ENCODE data around the gene SUSD3.
"Not testable (repeated sequence)": the region's sequence is repeated elsewhere in the genome, so short reads cannot be mapped to it uniquely, and the experiment has no call there.

Gene SUSD3

DNA sequence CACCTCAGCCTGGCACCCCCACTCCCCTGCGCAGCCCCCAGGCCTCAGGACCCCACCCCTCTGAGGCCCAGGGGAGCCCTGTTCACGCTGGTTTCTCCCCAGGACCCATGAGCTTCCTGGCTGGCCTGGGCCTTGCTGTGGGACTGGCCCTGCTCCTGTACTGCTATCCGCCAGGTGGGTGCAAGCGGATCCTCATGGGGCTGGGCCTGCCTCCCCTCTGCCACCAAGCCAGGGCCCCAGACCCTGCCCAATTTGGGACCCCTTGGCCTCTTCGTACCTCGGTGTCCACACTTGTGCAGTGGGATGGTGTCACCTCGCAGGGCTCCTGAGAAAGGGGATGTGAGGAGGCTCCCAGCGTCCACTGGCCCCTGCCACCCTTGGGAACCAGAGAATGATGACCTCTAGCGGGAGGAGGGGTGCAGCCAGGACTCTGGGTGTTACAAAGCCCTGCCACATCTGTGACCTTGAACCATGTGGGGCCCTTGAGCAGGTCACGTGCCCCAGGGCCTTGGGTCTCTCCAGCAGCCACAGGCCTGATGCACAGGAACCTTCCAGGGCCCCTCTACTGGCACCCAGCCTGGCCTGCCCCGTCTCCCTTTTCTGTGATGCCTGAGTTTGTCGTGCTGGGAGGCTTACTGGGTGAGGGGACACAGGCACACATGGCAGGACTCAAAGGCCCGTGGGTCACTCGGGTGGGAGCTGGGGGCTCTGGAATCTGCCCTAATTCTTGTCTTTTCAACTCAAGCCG is 53.8 kb downstream of the SUSD3 start:
- no peak for DNase-seq (ENCODE audit: low spot score)

DNA sequence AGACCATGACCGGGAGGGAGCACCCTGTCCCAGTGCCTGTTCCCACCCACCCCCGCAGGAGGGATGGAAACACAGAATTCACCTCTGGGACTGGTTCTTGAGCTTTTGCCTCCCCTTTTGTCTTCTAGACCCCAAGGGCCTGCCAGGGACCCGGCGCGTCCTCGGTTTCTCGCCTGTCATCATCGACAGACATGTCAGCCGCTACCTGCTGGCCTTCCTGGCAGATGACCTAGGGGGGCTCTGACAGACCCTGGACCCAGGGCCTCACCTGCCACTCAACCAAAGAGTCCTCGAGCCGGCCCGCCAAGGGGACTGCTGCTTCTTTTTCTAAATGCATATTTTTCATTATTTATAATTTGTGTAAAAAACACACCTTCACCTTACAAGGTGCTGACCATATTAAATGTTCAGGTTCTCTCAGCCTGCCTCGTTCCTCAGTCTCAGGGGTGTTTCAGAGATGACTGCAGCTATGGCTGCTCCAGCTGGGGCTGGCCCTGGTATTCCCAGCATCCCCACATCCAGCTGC is 54.4 kb downstream of the SUSD3 start:
- no peak for DNase-seq (ENCODE audit: low spot score)

DNA sequence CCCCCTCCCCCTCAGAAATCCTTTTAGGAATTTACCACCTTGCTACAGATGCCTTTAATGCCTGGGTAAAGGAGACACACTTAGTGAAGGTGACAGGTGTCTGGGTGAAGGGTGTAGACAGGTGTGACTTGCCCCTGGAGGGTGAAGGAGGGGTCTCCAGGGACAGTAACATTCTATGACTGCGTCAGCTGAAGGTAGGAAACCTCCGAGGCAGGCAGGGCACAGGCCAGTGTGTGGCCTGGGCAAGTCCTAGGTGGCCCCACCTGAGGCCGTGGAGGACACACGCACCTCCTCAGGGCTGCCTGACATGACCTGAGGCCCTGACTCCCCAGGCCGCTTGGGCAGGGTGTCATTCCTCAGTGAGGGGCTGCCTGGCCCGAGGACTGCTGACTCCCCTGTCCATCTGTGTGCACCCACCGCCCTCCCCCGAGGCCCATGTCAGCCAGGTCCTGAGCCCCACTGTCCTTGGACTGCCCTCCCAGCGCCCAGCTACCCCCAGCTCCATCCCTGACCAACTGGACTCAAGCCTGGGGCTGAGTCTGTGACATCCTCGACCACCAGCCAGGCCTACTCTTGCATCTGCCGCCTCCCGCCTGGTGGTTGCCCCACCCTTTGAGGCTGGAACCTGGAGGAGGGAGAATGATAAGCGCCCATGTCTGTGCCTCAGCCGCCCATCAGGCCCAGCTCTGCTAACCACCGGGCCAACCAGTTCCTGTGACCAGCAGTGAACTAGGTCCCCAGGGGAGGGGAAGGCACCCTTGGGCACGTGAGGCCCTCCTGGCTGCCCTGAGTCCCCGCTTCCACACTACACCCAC is 55.9 kb downstream of the SUSD3 start:
- no peak for DNase-seq (ENCODE audit: low spot score)

DNA sequence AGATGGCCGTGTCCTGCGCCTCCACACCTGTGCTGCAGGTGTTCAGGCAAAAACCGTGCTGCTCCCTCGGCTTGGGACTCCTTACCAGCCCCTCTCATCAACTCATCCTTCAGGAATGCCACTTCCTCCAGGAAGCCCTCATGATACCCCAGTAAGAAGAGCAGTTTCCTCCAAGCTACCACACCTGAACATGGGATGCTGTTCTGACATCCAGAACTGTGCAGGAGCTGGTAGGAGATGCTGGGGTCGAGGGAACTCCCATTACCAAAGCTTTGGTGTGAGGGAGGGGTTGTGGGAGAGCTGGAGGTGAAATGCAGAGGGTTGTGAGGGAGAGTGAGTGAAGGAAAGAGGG is 56.5 kb downstream of the SUSD3 start:
- no peak for DNase-seq (ENCODE audit: low spot score)

DNA sequence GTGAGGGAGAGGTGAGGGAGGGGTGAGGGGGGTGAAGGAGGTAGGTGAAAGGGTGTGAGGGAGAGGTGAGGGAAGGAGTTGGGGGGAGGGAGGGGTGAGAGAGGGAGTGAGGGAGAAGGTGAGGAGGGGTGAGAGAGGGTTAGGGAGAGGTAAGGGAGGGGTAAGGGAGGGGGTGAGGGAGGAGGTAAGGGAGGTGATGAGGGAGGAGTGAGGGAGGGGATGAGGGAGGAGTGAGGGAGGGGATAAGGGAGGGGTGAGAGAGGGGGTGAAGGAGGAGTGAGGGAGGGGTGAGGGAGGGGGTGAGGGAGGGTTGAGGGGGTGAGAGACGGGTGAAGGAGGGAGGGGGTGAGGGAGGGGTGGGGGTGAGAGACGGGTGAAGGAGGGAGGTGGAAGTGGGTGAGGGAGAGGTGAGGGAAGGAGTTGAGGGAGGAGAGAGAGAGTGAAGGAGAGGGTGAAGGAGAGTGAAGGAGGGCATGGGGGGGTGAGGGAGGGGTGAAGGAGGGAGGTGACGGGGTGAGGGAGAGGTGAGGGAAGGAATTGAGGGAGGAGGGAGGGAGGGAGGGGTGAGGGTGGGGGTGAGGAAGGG is 57.1 kb downstream of the SUSD3 start:
- DNase-seq (ENCODE audit: low spot score), result no peak

DNA sequence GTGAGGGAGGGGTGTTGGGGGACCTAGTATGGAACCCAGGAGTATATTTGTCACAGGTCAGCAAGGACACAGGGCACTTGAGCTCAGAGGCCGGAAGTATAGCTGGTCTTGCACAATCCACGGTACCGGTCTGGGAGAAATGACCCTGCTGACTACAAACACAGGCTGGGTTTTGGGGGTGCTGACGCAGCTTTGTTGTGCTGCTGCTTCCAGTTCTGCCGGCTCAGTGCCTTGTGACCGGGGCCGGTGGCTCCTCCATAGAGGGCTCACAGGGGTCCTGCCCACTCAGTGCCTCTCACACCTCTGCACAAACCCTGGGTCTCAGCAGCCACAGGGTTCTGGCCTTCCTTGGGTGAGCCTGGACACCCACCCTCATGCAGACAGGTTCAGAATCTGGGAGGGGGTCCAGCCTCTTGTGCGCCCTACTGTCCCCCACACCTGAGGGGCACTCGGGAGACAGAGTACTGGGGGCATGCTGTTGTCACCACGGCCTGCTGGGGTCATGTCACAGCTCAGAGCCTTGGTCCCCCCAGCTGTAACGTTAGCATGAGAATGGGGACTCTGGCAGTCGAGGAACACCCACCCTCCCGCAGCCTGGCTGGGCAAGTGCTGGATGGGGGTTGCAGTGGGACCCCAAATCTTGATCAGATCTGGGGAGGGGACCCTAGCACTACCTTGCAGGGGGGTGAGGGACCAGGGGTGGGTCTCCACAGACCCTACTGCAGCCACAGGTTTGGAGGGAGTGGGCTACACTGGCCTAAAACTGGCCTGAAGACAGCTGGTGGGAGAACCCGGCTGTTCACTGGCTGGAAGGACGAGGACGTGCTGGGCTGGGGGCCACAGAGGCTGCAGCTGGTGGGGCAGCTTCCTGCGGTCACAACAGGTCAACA is 57.8 kb downstream of the SUSD3 start:
- DNase-seq (ENCODE audit: low spot score), result no peak

DNA sequence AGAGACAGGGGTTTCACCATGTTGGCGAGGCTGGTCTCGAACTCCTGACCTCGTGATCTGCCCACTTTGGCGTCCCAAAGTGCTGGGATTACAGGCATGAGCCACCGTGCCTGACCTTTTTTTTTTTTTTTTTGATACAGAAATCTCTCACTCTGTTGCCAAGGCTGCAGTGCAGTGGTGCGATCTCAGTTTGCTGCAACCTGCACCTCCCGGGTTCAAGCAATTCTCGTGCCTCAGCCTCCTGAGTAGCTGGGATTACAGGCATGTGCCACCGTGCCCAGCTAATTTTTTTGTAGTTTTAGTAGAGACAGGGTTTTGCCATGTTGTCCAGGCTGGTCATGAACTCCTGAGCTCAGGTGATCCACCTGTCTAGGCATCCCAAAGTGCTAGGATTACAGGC is 59.0 kb downstream of the SUSD3 start:
- not testable (repeated sequence) for DNase-seq (ENCODE audit: low spot score)

DNA sequence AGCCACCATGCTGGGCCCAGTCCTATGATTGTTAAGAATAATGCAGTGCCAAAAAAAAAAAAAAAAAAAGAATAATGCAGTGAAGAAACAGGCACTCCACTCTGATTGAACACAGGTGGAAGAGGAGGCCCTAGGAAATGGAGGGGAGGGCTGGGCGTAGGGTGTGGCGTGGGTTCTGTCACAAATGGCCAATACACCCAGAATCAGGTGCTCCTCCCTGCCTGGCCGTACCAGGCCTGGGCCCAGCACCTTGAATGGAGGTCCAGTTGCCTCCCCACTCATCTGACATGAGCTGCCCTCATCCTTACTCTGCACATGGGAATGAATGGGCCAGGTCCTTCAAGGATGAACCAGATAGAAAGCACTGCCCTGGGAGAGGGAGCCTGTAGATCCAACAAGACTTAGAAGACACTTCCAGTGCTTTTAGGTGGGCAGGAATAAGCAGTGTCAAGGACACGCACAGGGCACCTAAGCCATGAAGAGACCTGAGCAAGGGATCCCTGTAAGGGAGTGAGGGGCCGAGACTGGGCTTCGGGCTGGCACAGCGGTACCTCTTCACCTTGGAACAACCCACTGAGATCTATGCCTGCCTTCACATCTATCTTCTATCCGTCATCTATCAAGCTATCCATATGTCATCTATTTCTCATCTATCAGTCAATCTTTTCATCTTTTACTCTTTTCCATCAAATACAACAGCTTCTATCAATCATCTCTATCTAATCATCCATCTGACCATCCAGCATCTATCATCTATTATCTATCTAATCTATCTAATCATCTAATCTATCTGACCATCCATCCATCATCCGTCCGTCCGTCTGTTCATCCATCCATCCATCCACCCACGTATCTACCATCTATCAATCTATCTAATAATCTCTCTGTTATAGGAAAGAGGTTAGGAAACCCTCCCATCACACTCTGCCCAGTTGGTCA is 59.7 kb downstream of the SUSD3 start:
- no peak for DNase-seq (ENCODE audit: low spot score)

DNA sequence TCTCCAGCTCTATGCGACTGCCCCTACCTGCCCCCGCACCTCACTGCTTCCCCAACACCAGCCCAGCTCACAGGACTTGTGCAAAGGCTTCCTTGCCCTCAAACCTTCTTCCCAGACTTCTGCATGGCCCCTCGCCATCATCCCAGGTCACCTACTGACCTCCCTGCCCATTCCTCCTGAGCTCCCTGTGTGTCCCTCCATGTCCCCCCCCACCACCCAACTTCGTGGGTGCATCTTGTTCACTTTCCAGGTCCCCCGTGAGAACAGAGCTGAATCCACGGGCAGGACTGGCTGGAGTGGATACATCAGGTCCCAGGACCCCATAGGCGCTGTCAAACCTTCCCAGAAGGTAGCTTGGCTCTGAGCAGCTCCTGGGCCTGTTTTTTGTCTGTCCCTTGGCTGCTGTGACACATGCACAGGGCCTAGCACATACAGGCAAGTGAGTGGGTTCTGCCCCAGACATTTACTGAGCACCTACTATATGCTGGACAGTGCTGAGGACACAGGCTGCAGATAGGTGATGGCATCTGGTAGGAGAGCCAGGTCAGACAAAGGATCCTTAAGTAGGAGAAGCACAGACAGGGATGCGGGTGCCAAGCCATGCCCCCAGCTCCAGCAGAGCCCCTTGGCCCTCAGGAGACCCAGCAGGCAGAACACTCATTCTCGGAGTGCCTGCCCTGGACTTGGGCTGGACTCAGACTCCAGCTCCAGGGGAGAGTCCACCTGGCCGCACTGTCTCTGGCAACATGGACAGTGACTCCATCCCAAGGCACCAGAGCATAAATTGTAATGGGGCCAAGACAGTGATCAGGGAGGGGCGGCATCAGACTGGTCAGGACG is 60.6 kb downstream of the SUSD3 start:
- no peak for DNase-seq (ENCODE audit: low spot score)

DNA sequence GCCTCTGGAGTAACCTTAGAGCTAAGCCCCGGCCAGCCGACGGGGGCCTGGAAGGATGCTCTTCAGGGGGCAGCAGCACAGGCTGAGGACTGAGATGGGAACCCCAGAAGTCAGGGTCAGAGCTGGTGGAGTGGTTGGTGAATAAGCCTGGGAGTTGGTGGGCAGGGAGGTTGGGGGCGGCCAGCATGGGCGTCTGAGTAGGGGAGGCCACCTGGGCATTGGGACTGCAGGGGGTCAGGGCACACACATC is 61.1 kb downstream of the SUSD3 start:
- DNase-seq (ENCODE audit: low spot score), result no peak

DNA sequence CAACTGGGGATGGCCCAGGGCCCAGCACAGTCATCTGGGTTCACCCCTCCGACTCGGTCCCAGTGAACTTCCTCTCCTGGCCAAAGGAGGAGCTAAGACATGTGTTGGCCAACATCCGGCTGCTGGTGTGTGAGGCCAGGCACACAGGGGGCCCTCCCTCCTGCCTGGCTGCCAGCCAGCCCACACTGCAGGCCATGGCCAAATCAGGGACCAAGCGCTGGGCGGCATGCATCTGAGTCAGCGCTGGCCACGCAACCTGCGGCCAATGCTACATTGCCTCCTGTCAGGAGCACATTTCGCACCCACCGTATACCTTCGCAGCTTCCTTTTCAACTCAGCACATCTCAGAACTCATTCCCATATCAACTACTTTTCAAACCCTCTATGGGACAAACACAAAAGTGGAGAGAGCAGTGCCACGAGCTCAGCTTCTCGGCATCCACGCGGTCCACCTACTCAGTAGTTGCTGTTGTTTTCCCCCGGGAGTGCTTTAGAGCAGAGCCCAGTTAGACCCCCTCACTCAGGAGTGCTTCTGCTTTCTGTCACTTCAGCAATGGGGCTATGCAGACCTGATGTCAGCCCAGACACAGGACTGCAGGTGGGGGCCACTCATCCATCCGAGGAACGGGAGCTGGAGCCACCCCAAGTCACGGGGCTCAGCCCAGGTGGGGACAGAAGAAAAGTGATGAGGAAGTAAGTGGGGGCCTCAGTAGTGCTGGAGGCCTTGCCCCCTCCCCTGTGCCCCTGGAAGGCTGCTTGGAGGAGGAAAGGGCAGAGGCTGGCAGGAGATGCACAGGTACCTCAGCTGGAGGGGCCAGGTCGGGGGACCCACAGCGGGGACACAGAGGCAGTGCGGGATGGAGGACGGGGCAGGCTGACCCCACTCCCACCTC is 61.7 kb downstream of the SUSD3 start:
- DNase-seq (ENCODE audit: low spot score), result no peak

DNA sequence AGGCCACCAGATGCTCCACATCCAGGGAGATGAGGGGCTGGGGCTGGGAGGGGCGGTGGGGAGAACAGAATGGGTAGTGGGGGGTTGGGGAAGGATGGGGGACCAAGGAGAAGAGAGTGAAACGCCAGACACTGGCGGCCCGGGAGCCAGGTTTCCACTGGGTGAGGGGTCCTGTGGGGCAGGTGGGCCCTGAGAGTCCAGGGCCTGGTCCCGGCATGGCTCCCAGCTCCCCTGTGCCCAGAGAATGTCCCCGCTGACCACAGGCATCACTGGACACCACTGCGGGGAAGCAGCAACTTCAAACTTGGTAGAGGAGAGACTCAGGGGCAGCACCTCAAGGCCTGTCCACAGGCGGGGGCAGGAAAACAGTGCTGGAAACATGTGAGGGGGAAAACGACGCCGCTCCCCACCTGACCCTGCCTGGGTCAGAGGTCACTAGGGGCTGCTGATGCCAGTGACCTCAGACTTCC is 62.4 kb downstream of the SUSD3 start:
- DNase-seq (ENCODE audit: low spot score), result no peak

DNA sequence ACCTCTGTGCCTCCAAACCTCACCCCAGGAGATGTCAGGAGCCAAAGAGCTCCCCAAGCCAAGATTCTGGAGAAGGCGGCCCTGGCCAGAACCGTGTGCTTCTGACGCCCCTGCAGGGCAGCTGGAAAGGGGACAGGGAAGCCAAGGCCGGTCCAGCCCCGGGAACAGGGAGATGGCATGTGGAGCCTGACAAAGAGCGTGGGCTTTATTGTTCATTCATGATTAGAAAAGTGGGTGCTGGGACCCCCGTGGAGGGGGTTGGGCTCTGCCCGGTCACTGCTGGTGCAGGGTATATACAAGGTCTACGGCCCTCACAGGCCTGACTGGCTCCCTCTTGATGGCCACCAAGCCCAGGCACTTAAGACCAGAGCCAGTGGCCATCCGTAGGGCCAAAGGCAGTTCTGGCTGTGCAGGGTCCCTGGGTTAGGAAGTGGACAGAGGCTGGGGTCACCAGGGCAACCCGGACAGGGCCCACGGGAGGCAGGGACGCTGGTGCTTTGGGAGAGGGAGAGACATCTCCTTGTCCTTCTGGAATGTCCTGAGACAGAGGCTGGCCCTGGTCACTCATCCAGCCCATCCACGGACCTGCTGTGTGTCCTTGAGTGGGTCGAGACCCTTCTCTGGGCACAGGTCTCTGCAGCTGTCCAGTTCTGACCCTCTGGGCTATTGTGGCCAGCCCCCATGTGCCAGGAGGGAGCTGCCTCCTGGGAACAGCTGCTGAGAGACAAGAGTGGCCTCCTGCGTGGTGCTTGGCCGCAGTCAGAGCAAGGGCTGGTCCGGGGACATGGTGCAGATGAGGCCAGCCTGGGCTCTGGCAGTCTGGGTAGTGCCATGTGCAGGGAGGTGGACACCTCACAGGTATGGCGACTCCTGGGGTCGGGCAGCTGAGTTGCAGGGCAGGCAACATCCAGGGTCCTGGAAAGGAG is 63.1 kb downstream of the SUSD3 start:
- DNase-seq (ENCODE audit: low spot score), result no peak

DNA sequence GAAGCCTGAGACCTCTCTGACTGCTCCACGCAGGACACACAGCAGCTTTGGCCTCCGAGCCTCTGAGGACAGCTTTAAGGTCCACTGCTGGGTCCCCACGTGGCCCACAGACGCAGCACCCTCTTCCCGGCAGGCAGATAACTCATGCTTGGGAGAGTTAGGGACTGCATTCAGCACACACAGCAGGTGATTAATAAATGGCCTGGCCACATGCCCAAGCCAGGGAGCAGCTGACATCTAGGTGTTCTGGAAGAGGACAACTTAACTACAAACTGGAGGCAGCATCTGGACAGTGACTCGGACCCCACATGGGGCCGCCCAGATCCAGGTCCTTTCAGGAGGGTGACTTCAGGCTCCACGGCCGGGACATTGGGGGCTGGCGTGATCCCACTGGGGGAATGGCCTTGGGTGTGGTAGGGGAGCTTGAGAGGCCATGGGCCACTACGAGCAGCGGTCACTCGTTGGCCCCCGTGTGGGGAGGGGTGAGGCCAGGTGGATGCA is 64.3 kb downstream of the SUSD3 start:
- DNase-seq (ENCODE audit: low spot score), result no peak

DNA sequence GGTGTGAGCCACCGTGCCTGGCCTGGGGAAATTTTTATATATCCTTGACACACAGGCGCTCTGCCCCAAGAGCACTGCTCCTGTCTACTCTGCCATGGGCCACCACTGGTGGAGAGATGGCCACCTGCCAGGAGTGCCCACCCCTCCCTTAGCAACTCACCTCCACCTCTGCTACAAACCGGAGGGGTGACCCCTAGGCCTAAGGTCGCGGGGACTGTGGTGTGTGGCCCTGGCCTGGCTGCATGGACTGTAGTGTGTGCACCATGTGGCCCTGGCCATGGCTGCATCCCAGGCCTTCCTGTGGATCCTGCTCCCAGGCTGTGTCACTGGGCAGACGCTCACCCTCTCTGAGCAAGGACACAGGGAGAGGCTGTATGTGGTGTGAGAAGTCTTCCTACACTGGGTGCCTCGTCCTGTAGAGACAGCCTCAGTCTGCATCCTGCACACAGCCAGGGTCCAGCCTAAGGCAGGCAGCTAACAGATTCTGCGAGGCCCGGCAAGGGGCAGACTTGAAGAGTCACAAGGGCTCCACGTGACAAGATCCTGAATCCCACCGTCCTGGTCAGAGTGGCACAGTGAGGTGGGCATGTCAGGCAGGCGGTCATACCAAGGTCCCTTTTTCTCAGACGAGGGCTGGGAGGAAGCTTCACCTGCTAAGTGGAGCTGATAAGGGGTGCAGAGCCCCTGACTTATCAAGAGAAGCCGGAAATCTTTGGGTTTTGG is 65.2 kb downstream of the SUSD3 start:
- no peak for DNase-seq (ENCODE audit: low spot score)

DNA sequence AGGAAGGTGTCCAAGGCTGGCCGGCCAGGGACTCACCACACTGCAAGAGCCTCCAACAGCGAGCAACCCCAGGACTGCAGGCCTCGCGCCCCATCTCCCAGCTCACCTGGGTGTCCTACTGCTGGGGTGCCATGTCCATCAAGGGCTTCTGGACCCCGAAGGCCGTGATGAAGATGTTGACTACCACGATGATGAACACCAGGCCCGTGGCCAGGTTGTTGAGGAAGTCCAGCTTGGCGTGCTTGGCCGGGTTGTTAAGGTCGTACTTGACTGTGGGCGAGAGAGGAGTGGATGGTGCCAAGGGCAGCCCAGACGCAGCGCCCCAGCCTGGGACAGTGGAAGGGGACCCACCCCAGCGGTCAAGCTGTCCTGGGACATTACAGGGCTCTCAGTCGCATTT is 66.3 kb downstream of the SUSD3 start:
- DNase-seq (ENCODE audit: low spot score), result peak; percentile 39

DNA sequence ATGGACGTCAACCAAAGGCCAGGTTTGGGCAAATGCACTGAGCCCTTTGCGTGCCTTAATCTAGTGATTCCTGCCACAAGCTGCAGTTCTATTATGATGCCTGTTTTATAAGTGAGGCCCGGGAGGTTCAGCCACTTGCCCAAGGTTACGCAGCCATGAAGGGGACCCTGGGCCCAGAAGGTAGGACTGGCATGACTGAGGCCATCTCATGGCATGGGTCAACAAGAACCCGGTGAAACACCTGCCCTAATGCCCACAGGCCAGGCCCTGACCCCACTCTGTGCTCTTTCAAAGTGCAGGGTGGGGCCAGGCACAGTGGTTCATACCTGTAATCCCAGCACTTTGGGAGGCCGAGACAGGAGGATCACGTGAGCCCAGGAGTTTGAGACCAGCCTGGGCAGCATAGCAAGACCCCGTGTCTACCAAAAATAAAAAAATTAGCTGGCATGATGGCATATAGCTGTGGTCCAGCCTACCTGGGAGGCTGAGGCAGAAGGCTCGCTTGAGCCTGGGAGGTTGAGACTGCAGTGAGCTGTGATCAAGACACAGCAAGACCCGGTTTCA is 66.9 kb downstream of the SUSD3 start:
- no peak for DNase-seq (ENCODE audit: low spot score)
